Measurements from ENCODE around the gene OMD.

Gene OMD

GRCh38 chr9:92402360-92402759 lies 21.9 kb downstream of the OMD start:
- H3K4me1 ChIP-seq (ENCODE audit: control insufficient read depth in 5 of 5, insufficient read depth in 5 of 5, low read length in 5 of 5): peaks cover 0 to 19% (median 9%) of the 10 kb centered on the region in 5 donors
- H3K9me3 ChIP-seq (ENCODE audit: control insufficient read depth in 5 of 5, low read length in 5 of 5): no peaks in the 10 kb centered on the region
- no peaks in the 10 kb centered on the region for H3K36me3 ChIP-seq (ENCODE audit: control insufficient read depth in 5 of 5, insufficient read depth in 5 of 5, low read length in 5 of 5)
- no peaks in the 10 kb centered on the region for H3K27me3 ChIP-seq (ENCODE audit: control insufficient read depth in 5 of 5, insufficient read depth in 4 of 5, low read length in 5 of 5)
- H3K27ac ChIP-seq (ENCODE audit: low read depth, low read length): no peak overlapping the region
- peak overlapping the region in 2 of 5 donors; percentile 6 to 29 for H3K4me3 ChIP-seq (ENCODE audit: low read depth in 1 of 5, low read length in 5 of 5)
- no peak overlapping the region for H3K9ac ChIP-seq (ENCODE audit: low read length in 5 of 5)

- Histone ChIP-seq H3K4me1 (ENCODE audit: control insufficient read depth in 5 of 5, insufficient read depth in 5 of 5, low read length in 5 of 5) (no peaks in the 10 kb centered on the region), H3K36me3 (ENCODE audit: control insufficient read depth in 5 of 5, insufficient read depth in 5 of 5, low read length in 5 of 5) (no peaks in the 10 kb centered on the region), H3K9ac (ENCODE audit: low read length in 5 of 5) (no peak overlapping the region), H3K4me3 (ENCODE audit: low read depth in 1 of 5, low read length in 5 of 5) (no peak overlapping the region), H3K9me3 (ENCODE audit: control insufficient read depth in 5 of 5, low read length in 5 of 5) (peaks cover 0 to 6% (median 0%) of the 10 kb centered on the region in 5 donors), H3K27ac (ENCODE audit: low read depth, low read length) (no peak overlapping the region), H3K27me3 (ENCODE audit: control insufficient read depth in 5 of 5, insufficient read depth in 4 of 5, low read length in 5 of 5) (no peaks in the 10 kb centered on the region)
Measured at GRCh38 chr9:92397853-92398252, 26.4 kb downstream of the OMD start.

- no peak overlapping the region for H3K27ac ChIP-seq (ENCODE audit: low read depth, low read length)
- H3K9me3 ChIP-seq (ENCODE audit: control insufficient read depth in 5 of 5, low read length in 5 of 5): peaks cover 0 to 6% (median 0%) of the 10 kb centered on the region in 5 donors
- H3K36me3 ChIP-seq (ENCODE audit: control insufficient read depth in 5 of 5, insufficient read depth in 5 of 5, low read length in 5 of 5): no peaks in the 10 kb centered on the region
- H3K4me1 ChIP-seq (ENCODE audit: control insufficient read depth in 5 of 5, insufficient read depth in 5 of 5, low read length in 5 of 5): no peaks in the 10 kb centered on the region
- no peaks in the 10 kb centered on the region for H3K27me3 ChIP-seq (ENCODE audit: control insufficient read depth in 5 of 5, insufficient read depth in 4 of 5, low read length in 5 of 5)
- no peak overlapping the region for H3K4me3 ChIP-seq (ENCODE audit: low read depth in 1 of 5, low read length in 5 of 5)
- H3K9ac ChIP-seq (ENCODE audit: low read length in 5 of 5): no peak overlapping the region
Measured at GRCh38 chr9:92395617-92396016, 28.7 kb downstream of the OMD start.

GRCh38 chr9:92393686-92394085 lies 30.6 kb downstream of the OMD start:
- peaks cover 0 to 6% (median 0%) of the 10 kb centered on the region in 5 donors for H3K9me3 ChIP-seq (ENCODE audit: control insufficient read depth in 5 of 5, low read length in 5 of 5)
- H3K4me1 ChIP-seq (ENCODE audit: control insufficient read depth in 5 of 5, insufficient read depth in 5 of 5, low read length in 5 of 5): no peaks in the 10 kb centered on the region
- H3K4me3 ChIP-seq (ENCODE audit: low read depth in 1 of 5, low read length in 5 of 5): no peak overlapping the region
- H3K27me3 ChIP-seq (ENCODE audit: control insufficient read depth in 5 of 5, insufficient read depth in 4 of 5, low read length in 5 of 5): no peaks in the 10 kb centered on the region
- H3K9ac ChIP-seq (ENCODE audit: low read length in 5 of 5): no peak overlapping the region
- H3K36me3 ChIP-seq (ENCODE audit: control insufficient read depth in 5 of 5, insufficient read depth in 5 of 5, low read length in 5 of 5): no peaks in the 10 kb centered on the region
- no peak overlapping the region for H3K27ac ChIP-seq (ENCODE audit: low read depth, low read length)

GRCh38 chr9:92392690-92393089 lies 31.6 kb downstream of the OMD start:
- Histone ChIP-seq H3K4me3 (ENCODE audit: low read depth in 1 of 5, low read length in 5 of 5) (no peak overlapping the region), H3K36me3 (ENCODE audit: control insufficient read depth in 5 of 5, insufficient read depth in 5 of 5, low read length in 5 of 5) (no peaks in the 10 kb centered on the region), H3K27me3 (ENCODE audit: control insufficient read depth in 5 of 5, insufficient read depth in 4 of 5, low read length in 5 of 5) (no peaks in the 10 kb centered on the region), H3K9ac (ENCODE audit: low read length in 5 of 5) (no peak overlapping the region), H3K27ac (ENCODE audit: low read depth, low read length) (no peak overlapping the region), H3K9me3 (ENCODE audit: control insufficient read depth in 5 of 5, low read length in 5 of 5) (peaks cover 0 to 6% (median 0%) of the 10 kb centered on the region in 5 donors), H3K4me1 (ENCODE audit: control insufficient read depth in 5 of 5, insufficient read depth in 5 of 5, low read length in 5 of 5) (no peaks in the 10 kb centered on the region)

GRCh38 chr9:92385953-92386352 lies 38.3 kb downstream of the OMD start:
- Histone ChIP-seq H3K4me1 (ENCODE audit: control insufficient read depth in 5 of 5, insufficient read depth in 5 of 5, low read length in 5 of 5) (peaks cover 0 to 9% (median 0%) of the 10 kb centered on the region in 5 donors), H3K4me3 (ENCODE audit: low read depth in 1 of 5, low read length in 5 of 5) (no peak overlapping the region), H3K9ac (ENCODE audit: low read length in 5 of 5) (no peak overlapping the region), H3K27me3 (ENCODE audit: control insufficient read depth in 5 of 5, insufficient read depth in 4 of 5, low read length in 5 of 5) (no peaks in the 10 kb centered on the region), H3K9me3 (ENCODE audit: control insufficient read depth in 5 of 5, low read length in 5 of 5) (no peaks in the 10 kb centered on the region), H3K27ac (ENCODE audit: low read depth, low read length) (no peak overlapping the region), H3K36me3 (ENCODE audit: control insufficient read depth in 5 of 5, insufficient read depth in 5 of 5, low read length in 5 of 5) (no peaks in the 10 kb centered on the region)

GRCh38 chr9:92385477-92385876 lies 38.8 kb downstream of the OMD start:
- Histone ChIP-seq H3K9ac (ENCODE audit: low read length in 5 of 5) (no peak overlapping the region), H3K27ac (ENCODE audit: low read depth, low read length) (no peak overlapping the region), H3K4me1 (ENCODE audit: control insufficient read depth in 5 of 5, insufficient read depth in 5 of 5, low read length in 5 of 5) (peaks cover 0 to 9% (median 0%) of the 10 kb centered on the region in 5 donors), H3K9me3 (ENCODE audit: control insufficient read depth in 5 of 5, low read length in 5 of 5) (no peaks in the 10 kb centered on the region), H3K4me3 (ENCODE audit: low read depth in 1 of 5, low read length in 5 of 5) (no peak overlapping the region), H3K27me3 (ENCODE audit: control insufficient read depth in 5 of 5, insufficient read depth in 4 of 5, low read length in 5 of 5) (no peaks in the 10 kb centered on the region), H3K36me3 (ENCODE audit: control insufficient read depth in 5 of 5, insufficient read depth in 5 of 5, low read length in 5 of 5) (no peaks in the 10 kb centered on the region)

- Histone ChIP-seq H3K9ac (ENCODE audit: low read length in 5 of 5) (no peak overlapping the region), H3K9me3 (ENCODE audit: control insufficient read depth in 5 of 5, low read length in 5 of 5) (no peaks in the 10 kb centered on the region), H3K4me1 (ENCODE audit: control insufficient read depth in 5 of 5, insufficient read depth in 5 of 5, low read length in 5 of 5) (peaks cover 0 to 9% (median 0%) of the 10 kb centered on the region in 5 donors), H3K4me3 (ENCODE audit: low read depth in 1 of 5, low read length in 5 of 5) (no peak overlapping the region), H3K27ac (ENCODE audit: low read depth, low read length) (no peak overlapping the region), H3K36me3 (ENCODE audit: control insufficient read depth in 5 of 5, insufficient read depth in 5 of 5, low read length in 5 of 5) (peaks cover 0 to 2% (median 0%) of the 10 kb centered on the region in 5 donors), H3K27me3 (ENCODE audit: control insufficient read depth in 5 of 5, insufficient read depth in 4 of 5, low read length in 5 of 5) (no peaks in the 10 kb centered on the region)
Measured at GRCh38 chr9:92385001-92385400, 39.3 kb downstream of the OMD start.

- Histone ChIP-seq H3K4me1 (ENCODE audit: control insufficient read depth in 5 of 5, insufficient read depth in 5 of 5, low read length in 5 of 5) (peaks cover 0 to 9% (median 0%) of the 10 kb centered on the region in 5 donors), H3K27me3 (ENCODE audit: control insufficient read depth in 5 of 5, insufficient read depth in 4 of 5, low read length in 5 of 5) (no peaks in the 10 kb centered on the region), H3K9me3 (ENCODE audit: control insufficient read depth in 5 of 5, low read length in 5 of 5) (no peaks in the 10 kb centered on the region), H3K4me3 (ENCODE audit: low read depth in 1 of 5, low read length in 5 of 5) (no peak overlapping the region), H3K36me3 (ENCODE audit: control insufficient read depth in 5 of 5, insufficient read depth in 5 of 5, low read length in 5 of 5) (peaks cover 0 to 2% (median 0%) of the 10 kb centered on the region in 5 donors), H3K9ac (ENCODE audit: low read length in 5 of 5) (no peak overlapping the region), H3K27ac (ENCODE audit: low read depth, low read length) (no peak overlapping the region)
Measured at GRCh38 chr9:92384375-92384774, 39.9 kb downstream of the OMD start.

GRCh38 chr9:92381775-92382174 lies 42.5 kb downstream of the OMD start:
- H3K27ac ChIP-seq (ENCODE audit: low read depth, low read length): no peak overlapping the region
- H3K36me3 ChIP-seq (ENCODE audit: control insufficient read depth in 5 of 5, insufficient read depth in 5 of 5, low read length in 5 of 5): peaks cover 0 to 2% (median 0%) of the 10 kb centered on the region in 5 donors
- H3K4me1 ChIP-seq (ENCODE audit: control insufficient read depth in 5 of 5, insufficient read depth in 5 of 5, low read length in 5 of 5): peaks cover 0 to 9% (median 0%) of the 10 kb centered on the region in 5 donors
- H3K27me3 ChIP-seq (ENCODE audit: control insufficient read depth in 5 of 5, insufficient read depth in 4 of 5, low read length in 5 of 5): no peaks in the 10 kb centered on the region
- H3K4me3 ChIP-seq (ENCODE audit: low read depth in 1 of 5, low read length in 5 of 5): no peak overlapping the region
- no peaks in the 10 kb centered on the region for H3K9me3 ChIP-seq (ENCODE audit: control insufficient read depth in 5 of 5, low read length in 5 of 5)
- no peak overlapping the region for H3K9ac ChIP-seq (ENCODE audit: low read length in 5 of 5)

GRCh38 chr9:92380603-92381002 lies 43.7 kb downstream of the OMD start:
- Histone ChIP-seq H3K4me1 (ENCODE audit: control insufficient read depth in 5 of 5, insufficient read depth in 5 of 5, low read length in 5 of 5) (peaks cover 0 to 6% (median 0%) of the 10 kb centered on the region in 5 donors), H3K9me3 (ENCODE audit: control insufficient read depth in 5 of 5, low read length in 5 of 5) (no peaks in the 10 kb centered on the region), H3K4me3 (ENCODE audit: low read depth in 1 of 5, low read length in 5 of 5) (no peak overlapping the region), H3K9ac (ENCODE audit: low read length in 5 of 5) (no peak overlapping the region), H3K36me3 (ENCODE audit: control insufficient read depth in 5 of 5, insufficient read depth in 5 of 5, low read length in 5 of 5) (peaks cover 0 to 2% (median 0%) of the 10 kb centered on the region in 5 donors), H3K27me3 (ENCODE audit: control insufficient read depth in 5 of 5, insufficient read depth in 4 of 5, low read length in 5 of 5) (no peaks in the 10 kb centered on the region), H3K27ac (ENCODE audit: low read depth, low read length) (no peak overlapping the region)

All from subcutaneous abdominal adipose tissue (tissue), 5 donors.